HG02970 (cell line): ENCODE measurements around the gene HPX.
"Not testable (repeated sequence)": the region's sequence is repeated elsewhere in the genome, so short reads cannot be mapped to it uniquely, and the experiment has no call there.

Source experiments
- ATAC-seq: cut with Tn5 transposase; IDR thresholded peaks from one replicate; pipeline ENCODE4 v1.9.1; 2021; ENCODE audit warnings: mild to moderate bottlenecking, moderate library complexity, moderate number of reproducible peaks; ENCODE audit not compliant: unreplicated experiment, low FRiP score

The HPX gene

DNA sequence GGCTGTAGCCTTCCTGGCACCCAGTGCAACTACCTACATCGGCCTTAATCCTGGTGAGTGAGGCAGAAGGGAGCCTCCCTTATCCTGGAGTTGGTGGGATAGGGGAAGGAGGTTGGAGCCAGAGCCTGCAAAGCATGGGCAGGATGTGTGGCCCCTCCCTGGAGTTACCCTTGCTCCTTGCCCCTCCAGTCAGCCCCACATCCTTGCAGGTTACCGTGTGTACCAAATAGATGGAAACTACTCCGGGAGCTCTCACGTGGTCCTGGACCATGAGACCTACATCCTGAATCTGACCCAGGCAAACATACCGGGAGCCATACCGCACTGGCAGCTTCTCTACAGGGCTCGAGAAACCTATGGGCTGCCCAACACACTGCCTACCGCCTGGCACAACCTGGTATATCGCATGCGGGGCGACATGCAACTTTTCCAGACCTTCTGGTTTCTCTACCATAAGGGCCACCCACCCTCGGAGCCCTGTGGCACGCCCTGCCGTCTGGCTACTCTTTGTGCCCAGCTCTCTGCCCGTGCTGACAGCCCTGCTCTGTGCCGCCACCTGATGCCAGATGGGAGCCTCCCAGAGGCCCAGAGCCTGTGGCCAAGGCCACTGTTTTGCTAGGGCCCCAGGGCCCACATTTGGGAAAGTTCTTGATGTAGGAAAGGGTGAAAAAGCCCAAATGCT is 46.7 kb downstream of the HPX start:
- ATAC-seq = no peak

DNA sequence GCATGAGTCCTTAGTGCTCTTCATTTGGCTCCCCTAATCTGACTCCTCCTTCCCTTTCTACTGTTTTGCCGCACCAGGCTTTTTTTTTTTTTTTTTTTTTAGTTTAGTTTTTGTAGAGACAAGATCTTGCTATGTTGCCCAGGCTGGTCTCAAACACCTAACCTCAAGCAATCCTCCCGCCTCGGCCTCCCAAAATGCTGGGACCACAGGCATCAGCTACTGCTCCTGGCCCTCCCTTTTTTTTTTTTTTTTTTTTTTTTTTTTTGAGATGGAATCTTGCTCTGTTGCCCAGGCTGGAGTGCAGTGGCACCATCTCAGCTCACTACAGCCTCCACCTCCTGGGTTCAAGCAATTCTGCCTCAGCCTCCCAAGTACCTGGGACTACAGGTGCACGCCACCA is 48.5 kb downstream of the HPX start:
- ATAC-seq = not testable (repeated sequence)

- ATAC-seq = no peak
Measured at GRCh38 chr11:6391537-6392134, 49.2 kb downstream of the HPX start.

DNA sequence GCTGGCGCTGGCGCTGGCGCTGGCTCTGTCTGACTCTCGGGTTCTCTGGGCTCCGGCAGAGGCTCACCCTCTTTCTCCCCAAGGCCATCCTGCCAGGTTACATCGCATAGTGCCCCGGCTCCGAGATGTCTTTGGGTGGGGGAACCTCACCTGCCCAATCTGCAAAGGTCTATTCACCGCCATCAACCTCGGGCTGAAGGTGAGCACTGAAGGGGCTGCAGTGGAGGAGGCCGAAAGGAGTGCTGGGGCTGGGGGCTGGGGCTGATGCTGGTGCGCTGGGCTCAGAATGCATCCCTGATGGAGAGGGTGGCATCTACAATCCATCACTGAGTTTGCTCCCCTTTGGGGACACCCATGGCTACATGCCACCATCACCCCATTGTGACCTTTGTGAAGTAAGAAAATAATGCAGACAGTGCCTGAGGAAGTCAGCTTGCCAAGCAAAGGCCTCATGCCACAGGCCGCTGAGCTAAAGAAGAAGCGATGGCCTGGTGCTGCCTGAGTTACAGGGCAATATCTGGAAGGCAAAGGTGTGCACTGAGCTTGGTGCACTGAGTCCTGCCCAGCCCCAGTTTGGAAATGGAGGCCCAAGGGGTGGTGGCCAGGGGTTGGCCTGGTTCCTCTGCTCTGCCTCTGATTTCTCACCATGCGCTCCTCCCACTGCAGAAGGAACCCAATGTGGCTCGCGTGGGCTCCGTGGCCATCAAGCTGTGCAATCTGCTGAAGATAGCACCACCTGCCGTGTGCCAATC is 49.9 kb downstream of the HPX start:
- no peak for ATAC-seq

DNA sequence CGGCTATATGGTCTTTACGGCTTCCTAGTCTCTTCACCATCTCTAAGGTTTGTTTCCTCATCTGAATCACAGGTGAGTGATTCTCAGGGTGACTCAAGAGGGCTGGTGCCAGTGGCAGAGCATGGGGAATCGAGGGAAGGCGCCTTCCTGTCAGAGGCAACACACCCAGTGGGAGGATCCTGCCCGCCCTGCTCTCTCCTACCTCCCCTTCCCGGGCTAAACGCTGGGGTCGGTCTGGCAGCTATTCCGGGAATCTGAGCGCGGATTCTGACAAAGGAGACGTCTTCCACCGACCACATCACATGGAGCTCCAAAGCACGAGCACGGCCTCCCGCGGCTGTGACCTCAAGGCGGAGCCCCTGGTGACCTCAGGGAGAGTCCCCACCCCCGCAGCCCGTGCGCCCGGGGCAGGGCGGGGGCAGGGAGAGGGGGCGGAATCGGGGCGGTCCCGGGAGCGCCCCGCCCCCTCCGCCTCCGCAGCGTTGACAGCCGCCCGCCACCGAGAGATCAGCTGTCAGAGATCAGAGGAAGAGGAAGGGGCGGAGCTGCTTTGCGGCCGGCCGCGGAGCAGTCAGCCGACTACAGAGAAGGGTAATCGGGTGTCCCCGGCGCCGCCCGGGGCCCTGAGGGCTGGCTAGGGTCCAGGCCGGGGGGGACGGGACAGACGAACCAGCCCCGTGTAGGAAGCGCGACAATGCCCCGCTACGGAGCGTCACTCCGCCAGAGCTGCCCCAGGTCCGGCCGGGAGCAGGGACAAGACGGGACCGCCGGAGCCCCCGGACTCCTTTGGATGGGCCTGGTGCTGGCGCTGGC is 50.7 kb downstream of the HPX start, which contains the start of gene SMPD1:
SMPD1 (plus strand) TSS at position 570 of the 813 bp plus-strand sequence; CDS start at position 695, 125 bp downstream.
- peak; percentile 97 for ATAC-seq

DNA sequence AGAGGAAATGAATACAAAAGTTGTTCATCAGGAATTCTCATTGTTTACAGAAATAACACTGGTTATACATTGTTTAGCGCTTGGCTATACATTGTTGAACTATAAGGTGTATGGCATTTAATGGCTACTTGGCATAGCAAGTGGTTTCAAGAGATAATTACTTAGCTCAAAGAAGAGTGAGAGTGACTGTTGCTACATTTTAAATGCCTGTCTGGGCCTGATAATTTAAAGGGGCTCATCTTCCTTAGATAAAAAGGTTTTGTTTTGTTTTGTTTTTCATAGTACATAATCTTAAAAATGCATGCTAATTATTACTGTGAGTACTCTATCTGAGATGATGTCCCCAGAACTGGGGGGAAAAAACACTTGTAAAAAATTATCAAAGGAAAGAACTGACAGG is 52.0 kb downstream of the HPX start:
- no peak for ATAC-seq

DNA sequence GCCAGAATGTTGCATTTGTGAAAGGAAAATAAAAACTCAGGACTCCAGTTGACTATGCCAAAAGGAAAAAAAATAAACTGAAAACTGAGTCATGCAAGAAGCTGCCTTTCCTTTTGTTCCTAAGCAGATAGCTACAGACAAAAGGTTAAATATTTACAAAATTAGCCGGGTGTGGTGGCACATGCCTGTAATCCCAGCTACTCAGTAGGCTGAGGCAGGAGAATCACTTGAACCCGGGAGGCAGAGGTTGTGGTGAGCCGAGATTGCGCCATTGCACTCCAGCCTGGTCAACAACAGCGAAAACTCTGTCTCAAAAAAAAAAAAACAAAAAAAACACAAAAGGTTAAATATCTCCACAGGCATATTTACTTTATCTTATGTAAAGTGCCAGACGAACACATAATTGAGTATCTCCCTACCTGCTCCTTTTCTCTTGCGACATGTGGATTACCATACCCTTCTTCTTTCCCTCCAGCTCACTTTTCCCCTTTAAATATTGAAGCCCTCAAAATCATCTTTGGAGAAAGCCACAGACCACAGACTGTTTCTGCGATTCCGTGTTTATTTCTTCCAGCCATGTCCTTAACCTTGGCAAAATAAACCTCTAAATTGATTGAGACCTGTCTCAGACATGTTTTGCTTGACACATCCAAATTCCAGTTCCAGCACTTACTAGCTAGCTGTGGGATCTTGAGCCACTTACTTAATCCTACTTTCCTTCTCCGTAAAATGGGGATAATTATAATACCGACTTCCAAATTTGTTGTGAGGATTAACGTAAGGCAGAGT is 52.8 kb downstream of the HPX start:
- no peak for ATAC-seq

- no peak for ATAC-seq
Measured at GRCh38 chr11:6385046-6385777, 55.6 kb downstream of the HPX start.
